HCT116 (cell line): ENCODE measurements around the gene POLRMT. TPM values are rescaled to one million over a fixed set of nuclear protein-coding genes. Genes with fewer than 3 reads are reported as not detected.

Source experiments
- ATAC-seq: fragments of 200-7000 bp; cut with Tn5 transposase; 2 replicates; pipeline ENCODE4 v1.9.1; 2020; ENCODE audit warnings: mild to moderate bottlenecking, moderate library complexity
- BruUV-seq: library from RNA; stranded (reverse); fragments of 400-500 nt; replicated peaks from 2 replicates; lab custom pipeline; 2021; lab: Mats Ljungman, UMichigan
- CTCF ChIA-PET: fragments of 300-600 bp; sonication (Branson Sonifier 250); formaldehyde crosslinking; loops from one replicate; lab custom pipeline; 2021; ENCODE audit warnings: antibody characterized with exemption; lab: Charles Lee
- POLR2A ChIA-PET: fragments of 300-600, 350-600 bp; sonication (Branson Sonifier 250); formaldehyde crosslinking; loops from one replicate; lab custom pipeline; 2021; ENCODE audit warnings: antibody characterized with exemption; lab: Charles Lee
- RAD21 ChIA-PET, 2 experiments: fragments of 300-600 bp; sonication (Branson Sonifier 250); formaldehyde crosslinking; loops; one replicate each; lab custom pipeline; 2023; ENCODE audit warnings: low total read pairs in 2 of 2; ENCODE audit not compliant: uncharacterized antibody in 2 of 2, unreplicated experiment in 2 of 2, low non-redundant PET in 1 of 2; lab: Charles Lee
- DNase-seq: peaks from one replicate; pipeline ENCODE4 v3.0.0-alpha.2; 2010; ENCODE audit warnings: low read depth, low spot score
- H2AFZ ChIP-seq: fragments of 200-600 bp; shearing (Covaris generic), sonication (generic); 2 replicates; pipeline ENCODE4 v1.6.1; 2017; ENCODE audit warnings: low read depth, mixed run types, mixed read lengths, antibody characterized with exemption, low read length; ENCODE audit not compliant: poor library complexity, severe bottlenecking
- H3K27ac ChIP-seq: 2 replicates; pipeline ENCODE4 v1.5.1; 2012; ENCODE audit warnings: low read depth, low read length
- H3K27me3 ChIP-seq: fragments of 200-600 bp; sonication (generic); 2 replicates; pipeline ENCODE4 v1.6.1; 2016; ENCODE audit warnings: mixed run types, low read length, mixed read lengths; ENCODE audit not compliant: insufficient read depth
- H3K36me3 ChIP-seq, 2 experiments: fragments of 200-500 bp in 1 of 2; fragments of 200-600 bp in 1 of 2; sonication (Bioruptor generic) in 1 of 2; sonication (generic) in 1 of 2; 2 replicates each; pipeline versions ENCODE4 v1.5.1 to v1.6.1; 2014 to 2016; ENCODE audit warnings: low read length in 2 of 2, inconsistent platforms in 1 of 2, mixed read lengths in 1 of 2, mixed run types in 1 of 2; ENCODE audit not compliant: insufficient read depth in 2 of 2, control insufficient read depth in 1 of 2
- H3K4me1 ChIP-seq, 2 experiments: fragments of 200-600 bp in 1 of 2; sonication (generic) in 1 of 2; 2 replicates each; pipeline versions ENCODE4 v1.5.1 to v1.6.1; 2012 to 2017; ENCODE audit warnings: low read length in 2 of 2, inconsistent platforms in 1 of 2, mild to moderate bottlenecking in 1 of 2, mixed read lengths in 1 of 2, mixed run types in 1 of 2, moderate library complexity in 1 of 2; ENCODE audit not compliant: insufficient read depth in 2 of 2, control insufficient read depth in 1 of 2
- H3K4me2 ChIP-seq: fragments of 200-600 bp; sonication (generic); 2 replicates; pipeline ENCODE4 v1.6.1; 2017; ENCODE audit warnings: mixed run types, low read length, mixed read lengths
- H3K4me3 ChIP-seq, 2 experiments: fragments of 200-600 bp in 1 of 2; sonication (generic) in 1 of 2; replicated peaks in 1 of 2; 2 replicates each; pipeline ENCODE4 v1.5.1; 2011 to 2016; ENCODE audit warnings: low read length in 2 of 2, control low read depth in 1 of 2, low read depth in 1 of 2, mild to moderate bottlenecking in 1 of 2, mixed read lengths in 1 of 2, mixed run types in 1 of 2
- H3K79me2 ChIP-seq: fragments of 200-600 bp; sonication (generic); 2 replicates; pipeline ENCODE4 v1.6.1; 2017; ENCODE audit warnings: mild to moderate bottlenecking, mixed run types, low read length, moderate library complexity, mixed read lengths; ENCODE audit not compliant: insufficient read depth
- H3K9ac ChIP-seq: fragments of 200-600 bp; sonication (generic); 2 replicates; pipeline ENCODE4 v1.6.1; 2016; ENCODE audit warnings: low read length, mixed read lengths
- H3K9me2 ChIP-seq: fragments of 200-600 bp; sonication (generic), shearing (Covaris generic); 2 replicates; pipeline ENCODE4 v1.6.1; 2017; ENCODE audit warnings: mixed run types, mild to moderate bottlenecking, moderate library complexity; ENCODE audit not compliant: insufficient read depth
- H3K9me3 ChIP-seq, 2 experiments: fragments of 200-500 bp in 1 of 2; fragments of 200-600 bp in 1 of 2; sonication (Bioruptor generic) in 1 of 2; sonication (generic) in 1 of 2; 2 replicates each; pipeline ENCODE4 v1.6.1; 2014 to 2017; ENCODE audit warnings: low read length in 2 of 2, mixed read lengths in 2 of 2, inconsistent platforms in 1 of 2, low read depth in 1 of 2, mild to moderate bottlenecking in 1 of 2, mixed run types in 1 of 2, moderate library complexity in 1 of 2; ENCODE audit not compliant: control insufficient read depth in 1 of 2, insufficient read depth in 1 of 2
- H4K20me1 ChIP-seq: fragments of 200-600 bp; sonication (generic), shearing (Covaris generic); 2 replicates; pipeline ENCODE4 v1.6.1; 2017; ENCODE audit warnings: mixed run types, mild to moderate bottlenecking, moderate library complexity; ENCODE audit not compliant: insufficient read depth
- ATF3 ChIP-seq: IDR thresholded peaks from 2 replicates; pipeline ENCODE4 v1.6.1; 2012
- CBX3 ChIP-seq: IDR thresholded peaks from 2 replicates; pipeline ENCODE4 v1.6.1; 2012; ENCODE audit warnings: low read depth
- CEBPB ChIP-seq: IDR thresholded peaks from 2 replicates; pipeline ENCODE4 v1.6.1; 2012; ENCODE audit warnings: low read depth
- CTCF ChIP-seq, 3 experiments: fragments of 200-600 bp in 1 of 3; sonication (generic) in 1 of 3; IDR thresholded peaks in 2 of 3; conservative IDR thresholded peaks in 1 of 3; 2 replicates each; pipeline ENCODE4 v1.5.1; 2012 to 2017; ENCODE audit warnings: low read depth in 2 of 3, low read length in 2 of 3, antibody characterized with exemption in 1 of 3, borderline replicate concordance in 1 of 3, control low read depth in 1 of 3, mild to moderate bottlenecking in 1 of 3, mixed read lengths in 1 of 3, mixed run types in 1 of 3, moderate library complexity in 1 of 3; ENCODE audit not compliant: insufficient read depth in 1 of 3
- EGR1 ChIP-seq: IDR thresholded peaks from 2 replicates; pipeline ENCODE4 v1.6.1; 2012; ENCODE audit warnings: low read depth
- ELF1 ChIP-seq: IDR thresholded peaks from 2 replicates; pipeline ENCODE4 v1.6.1; 2012; ENCODE audit warnings: low read depth, borderline replicate concordance
- EZH2 ChIP-seq: fragments of 200-600 bp; sonication (generic); IDR thresholded peaks from 2 replicates; pipeline ENCODE4 v1.6.1; 2017; ENCODE audit warnings: antibody characterized with exemption, mixed run types
- EZH2phosphoT487 ChIP-seq: fragments of 200-600 bp; IDR thresholded peaks from 2 replicates; pipeline ENCODE4 v1.6.1; 2018; ENCODE audit warnings: antibody characterized with exemption, borderline replicate concordance
- JUND ChIP-seq: IDR thresholded peaks from 2 replicates; pipeline ENCODE4 v1.6.1; 2012
- MAX ChIP-seq: IDR thresholded peaks from 2 replicates; pipeline ENCODE4 v1.6.1; 2012
- POLR2A ChIP-seq: IDR thresholded peaks from 2 replicates; pipeline ENCODE4 v1.7.0; 2011; ENCODE audit warnings: borderline replicate concordance; ENCODE audit not compliant: insufficient read depth, insufficient read length; ENCODE audit errors: extremely low read depth
- POLR2AphosphoS5 ChIP-seq: IDR thresholded peaks from 2 replicates; pipeline ENCODE4 v1.6.1; 2011; ENCODE audit warnings: mild to moderate bottlenecking, low read depth, low read length, moderate library complexity
- RAD21 ChIP-seq: IDR thresholded peaks from 2 replicates; pipeline ENCODE4 v1.6.1; 2012; ENCODE audit warnings: low read depth, mild to moderate bottlenecking
- REST ChIP-seq: IDR thresholded peaks from 2 replicates; pipeline ENCODE4 v1.6.1; 2012; ENCODE audit warnings: low read depth
- SIN3A ChIP-seq: IDR thresholded peaks from 2 replicates; pipeline ENCODE4 v1.6.1; 2012; ENCODE audit warnings: low read depth
- SRF ChIP-seq: IDR thresholded peaks from 2 replicates; pipeline ENCODE4 v1.6.1; 2012; ENCODE audit warnings: low read depth
- TCF7L2 ChIP-seq: IDR thresholded peaks from 2 replicates; pipeline ENCODE4 v1.7.0; 2011; ENCODE audit warnings: borderline replicate concordance, inconsistent platforms; ENCODE audit not compliant: insufficient read depth, insufficient read length; ENCODE audit errors: extremely low read depth
- YY1 ChIP-seq: IDR thresholded peaks from 2 replicates; pipeline ENCODE4 v1.6.1; 2011; ENCODE audit warnings: low read length, low read depth, moderate library complexity, mild to moderate bottlenecking; ENCODE audit not compliant: insufficient replicate concordance; ENCODE audit errors: extremely low read depth
- ZFX ChIP-seq: fragments of 450-650 bp; IDR thresholded peaks from 2 replicates; pipeline ENCODE4 v1.6.1; 2017
- ZNF274 ChIP-seq: fragments of 200-500 bp; sonication (Bioruptor generic); IDR thresholded peaks from 2 replicates; pipeline ENCODE4 v1.6.1; 2014; ENCODE audit warnings: mild to moderate bottlenecking, low read depth, low read length, inconsistent platforms
- intact Hi-C: fragments of 100-400 bp; cut with micrococcal nuclease; formaldehyde crosslinking; loops from 2 replicates; pipeline ENCODE4 v1.10.0; 2022
- total RNA-seq: library from RNA; stranded (reverse); gene quantifications from one replicate; pipeline ENCODE4 v1.2.1, GENCODE V29; 2021; ENCODE audit not compliant: unreplicated experiment

POLRMT gene
- total RNA-seq, 1 experiment from 2014 or later = 138 TPM

- no peak overlapping the region for H3K4me3 ChIP-seq
- no TSS peak for BruUV-seq
- CTCF ChIA-PET = no interaction called here
These were observed 42.6 kb downstream of the POLRMT start for GRCh38 chr19:590750-591098.

More at GRCh38 chr19:590750-591098, 42.6 kb downstream of the POLRMT start:
- Histone ChIP-seq H3K4me2 (no peak overlapping the region), H3K4me1 (peaks cover 15 to 22% of the 10 kb centered on the region in 2 experiments), H2AFZ (no peak overlapping the region), H3K9me2 (no peaks in the 10 kb centered on the region), H3K36me3 (no peaks in the 10 kb centered on the region), H3K79me2 (no peaks in the 10 kb centered on the region), H3K9me3 (no peaks in the 10 kb centered on the region), H3K27me3 (no peaks in the 10 kb centered on the region), H3K9ac (no peak overlapping the region), H3K27ac (no peak overlapping the region), H4K20me1 (no peaks in the 10 kb centered on the region)
- ATAC-seq = no peak
- ChIA-PET POLR2A (no interaction called here), RAD21 (no interaction called here)
- no peak for TF ChIP-seq MAX
- TF ChIP-seq YY1 = no peak
- TF ChIP-seq ZNF274 = no peak
- TF ChIP-seq REST = no peak
- no peak for TF ChIP-seq SIN3A
- no peak for TF ChIP-seq EGR1
- TF ChIP-seq TCF7L2 = no peak
- TF ChIP-seq CBX3 = no peak
- no peak for TF ChIP-seq JUND
- no peak for TF ChIP-seq ZFX
- no peak for TF ChIP-seq ELF1
- no peak for TF ChIP-seq POLR2AphosphoS5
- no peak for TF ChIP-seq RAD21
- no peak for TF ChIP-seq ATF3
- TF ChIP-seq CTCF (IDR thresholded peaks at IDR 0.05 in 2 of 3, conservative IDR thresholded peaks at IDR 0.05 in 1 of 3; ENCODE audit: borderline replicate concordance in 1 of 3, insufficient read depth in 1 of 3, low read depth in 2 of 3, low read length in 2 of 3) = no peak
- no peak for TF ChIP-seq SRF
- TF ChIP-seq POLR2A = no peak
- TF ChIP-seq CEBPB = no peak
- no peak for TF ChIP-seq EZH2
- no peak for TF ChIP-seq EZH2phosphoT487
- no peak for DNase-seq
- intact Hi-C loops = no loop called here
